ENCODE data around the gene OVAAL. TPM values are rescaled to one million over a fixed set of nuclear protein-coding genes. Genes with fewer than 3 reads are reported as not detected.
A peak's percentile ranks its signal among the peaks of the same experiment; 100 is the strongest.

The OVAAL gene
- total and polyA plus RNA-seq, 9 of the 15 experiments (the other 6 are each of a cell fraction or from before 2014, with no cell fraction given), result 0.04 to 0.18 (median 0.08) TPM; not detected in 4

DNA sequence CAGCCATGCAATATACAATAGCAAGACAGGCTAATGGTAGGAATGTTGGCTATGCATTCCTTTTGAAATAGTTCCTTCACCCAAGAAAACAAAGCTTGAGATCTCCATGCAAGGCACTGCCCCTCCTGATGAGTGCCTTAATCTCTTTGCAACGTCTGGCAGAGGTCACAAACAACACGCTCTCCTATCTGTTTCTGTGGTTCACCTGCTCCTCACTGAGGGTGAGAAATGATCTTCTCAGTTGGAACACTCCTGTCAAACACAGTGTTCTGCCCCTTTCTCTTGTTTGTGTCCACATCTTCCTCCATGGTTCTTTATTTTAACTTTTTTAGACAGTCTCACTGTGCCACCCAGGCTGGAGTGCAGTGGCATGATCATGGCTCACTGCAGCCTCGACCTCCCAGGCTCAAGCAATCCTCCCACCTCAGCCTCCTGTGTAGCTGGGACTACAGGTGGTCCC lies 51.8 kb downstream of the OVAAL start (continued):
- TF ChIP-seq, protein P1, sequence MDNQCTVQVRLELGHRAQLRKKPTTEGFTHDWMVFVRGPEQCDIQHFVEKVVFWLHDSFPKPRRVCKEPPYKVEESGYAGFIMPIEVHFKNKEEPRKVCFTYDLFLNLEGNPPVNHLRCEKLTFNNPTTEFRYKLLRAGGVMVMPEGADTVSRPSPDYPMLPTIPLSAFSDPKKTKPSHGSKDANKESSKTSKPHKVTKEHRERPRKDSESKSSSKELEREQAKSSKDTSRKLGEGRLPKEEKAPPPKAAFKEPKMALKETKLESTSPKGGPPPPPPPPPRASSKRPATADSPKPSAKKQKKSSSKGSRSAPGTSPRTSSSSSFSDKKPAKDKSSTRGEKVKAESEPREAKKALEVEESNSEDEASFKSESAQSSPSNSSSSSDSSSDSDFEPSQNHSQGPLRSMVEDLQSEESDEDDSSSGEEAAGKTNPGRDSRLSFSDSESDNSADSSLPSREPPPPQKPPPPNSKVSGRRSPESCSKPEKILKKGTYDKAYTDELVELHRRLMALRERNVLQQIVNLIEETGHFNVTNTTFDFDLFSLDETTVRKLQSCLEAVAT (IDR thresholded peaks at IDR 0.05), result peak in 1 of 2 experiments; percentile 93; a peak in 2 of 4 replicates
- TF ChIP-seq ZNF316 (IDR thresholded peaks at IDR 0.05), result no peak
- TF ChIP-seq KLF1 (tag; IDR thresholded peaks at IDR 0.05), result peak; percentile 40; the same call in 1 of the 2 replicates
- no peak for TF ChIP-seq HMG20A (CRISPR knock-in tag; conservative IDR thresholded peaks at IDR 0.05)
- TF ChIP-seq SUPT5H (IDR thresholded peaks at IDR 0.05), result no peak
- no peak for TF ChIP-seq NR1H2 (CRISPR knock-in tag; IDR thresholded peaks at IDR 0.05)
- peak; percentile 84 for TF ChIP-seq STAT5A (IDR thresholded peaks at IDR 0.05; ENCODE audit: borderline replicate concordance, low read length)
- TF ChIP-seq ZNF76 (CRISPR knock-in tag; IDR thresholded peaks at IDR 0.05; ENCODE audit: borderline replicate concordance), result 0 out of 2 replicates have a peak, but pooled peaks have one; percentile 11
- TF ChIP-seq FOXA3 (CRISPR knock-in tag; conservative IDR thresholded peaks at IDR 0.05 in 1 of 2, IDR thresholded peaks at IDR 0.05 in 1 of 2), result peak in 1 of 2 experiments; percentile 3; a peak in 2 of 4 replicates
- no peak for TF ChIP-seq HCFC1 (IDR thresholded peaks at IDR 0.05; ENCODE audit: low read depth, low read length)
- TF ChIP-seq ATF1 (CRISPR knock-in tag; IDR thresholded peaks at IDR 0.05), result no peak
- TF ChIP-seq ATF1 (tag; IDR thresholded peaks at IDR 0.05), result no peak
- peak; percentile 60; the same call in 1 of the 2 replicates for TF ChIP-seq CBFB (CRISPR knock-in tag; IDR thresholded peaks at IDR 0.05)
- TF ChIP-seq, protein P2, sequence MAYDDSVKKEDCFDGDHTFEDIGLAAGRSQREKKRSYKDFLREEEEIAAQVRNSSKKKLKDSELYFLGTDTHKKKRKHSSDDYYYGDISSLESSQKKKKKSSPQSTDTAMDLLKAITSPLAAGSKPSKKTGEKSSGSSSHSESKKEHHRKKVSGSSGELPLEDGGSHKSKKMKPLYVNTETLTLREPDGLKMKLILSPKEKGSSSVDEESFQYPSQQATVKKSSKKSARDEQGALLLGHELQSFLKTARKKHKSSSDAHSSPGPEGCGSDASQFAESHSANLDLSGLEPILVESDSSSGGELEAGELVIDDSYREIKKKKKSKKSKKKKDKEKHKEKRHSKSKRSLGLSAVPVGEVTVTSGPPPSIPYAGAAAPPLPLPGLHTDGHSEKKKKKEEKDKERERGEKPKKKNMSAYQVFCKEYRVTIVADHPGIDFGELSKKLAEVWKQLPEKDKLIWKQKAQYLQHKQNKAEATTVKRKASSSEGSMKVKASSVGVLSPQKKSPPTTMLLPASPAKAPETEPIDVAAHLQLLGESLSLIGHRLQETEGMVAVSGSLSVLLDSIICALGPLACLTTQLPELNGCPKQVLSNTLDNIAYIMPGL (CRISPR knock-in tag; IDR thresholded peaks at IDR 0.05), result no peak
- TF ChIP-seq RBFOX2 (IDR thresholded peaks at IDR 0.05; ENCODE audit: low read depth, low read length), result 0 out of 2 replicates have a peak, but pooled peaks have one; percentile 40
- TF ChIP-seq, protein P3, sequence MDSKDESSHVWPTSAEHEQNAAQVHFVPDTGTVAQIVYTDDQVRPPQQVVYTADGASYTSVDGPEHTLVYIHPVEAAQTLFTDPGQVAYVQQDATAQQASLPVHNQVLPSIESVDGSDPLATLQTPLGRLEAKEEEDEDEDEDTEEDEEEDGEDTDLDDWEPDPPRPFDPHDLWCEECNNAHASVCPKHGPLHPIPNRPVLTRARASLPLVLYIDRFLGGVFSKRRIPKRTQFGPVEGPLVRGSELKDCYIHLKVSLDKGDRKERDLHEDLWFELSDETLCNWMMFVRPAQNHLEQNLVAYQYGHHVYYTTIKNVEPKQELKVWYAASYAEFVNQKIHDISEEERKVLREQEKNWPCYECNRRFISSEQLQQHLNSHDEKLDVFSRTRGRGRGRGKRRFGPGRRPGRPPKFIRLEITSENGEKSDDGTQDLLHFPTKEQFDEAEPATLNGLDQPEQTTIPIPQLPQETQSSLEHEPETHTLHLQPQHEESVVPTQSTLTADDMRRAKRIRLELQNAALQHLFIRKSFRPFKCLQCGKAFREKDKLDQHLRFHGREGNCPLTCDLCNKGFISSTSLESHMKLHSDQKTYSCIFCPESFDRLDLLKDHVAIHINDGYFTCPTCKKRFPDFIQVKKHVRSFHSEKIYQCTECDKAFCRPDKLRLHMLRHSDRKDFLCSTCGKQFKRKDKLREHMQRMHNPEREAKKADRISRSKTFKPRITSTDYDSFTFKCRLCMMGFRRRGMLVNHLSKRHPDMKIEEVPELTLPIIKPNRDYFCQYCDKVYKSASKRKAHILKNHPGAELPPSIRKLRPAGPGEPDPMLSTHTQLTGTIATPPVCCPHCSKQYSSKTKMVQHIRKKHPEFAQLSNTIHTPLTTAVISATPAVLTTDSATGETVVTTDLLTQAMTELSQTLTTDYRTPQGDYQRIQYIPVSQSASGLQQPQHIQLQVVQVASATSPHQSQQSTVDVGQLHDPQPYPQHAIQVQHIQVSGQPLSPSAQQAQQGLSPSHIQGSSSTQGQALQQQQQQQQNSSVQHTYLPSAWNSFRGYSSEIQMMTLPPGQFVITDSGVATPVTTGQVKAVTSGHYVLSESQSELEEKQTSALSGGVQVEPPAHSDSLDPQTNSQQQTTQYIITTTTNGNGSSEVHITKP (IDR thresholded peaks at IDR 0.05; ENCODE audit: partially characterized antibody), result peak; percentile 86
- TF ChIP-seq BRD9 (IDR thresholded peaks at IDR 0.05; ENCODE audit: low read depth, partially characterized antibody), result peak; percentile 58
- TF ChIP-seq, protein P4, sequence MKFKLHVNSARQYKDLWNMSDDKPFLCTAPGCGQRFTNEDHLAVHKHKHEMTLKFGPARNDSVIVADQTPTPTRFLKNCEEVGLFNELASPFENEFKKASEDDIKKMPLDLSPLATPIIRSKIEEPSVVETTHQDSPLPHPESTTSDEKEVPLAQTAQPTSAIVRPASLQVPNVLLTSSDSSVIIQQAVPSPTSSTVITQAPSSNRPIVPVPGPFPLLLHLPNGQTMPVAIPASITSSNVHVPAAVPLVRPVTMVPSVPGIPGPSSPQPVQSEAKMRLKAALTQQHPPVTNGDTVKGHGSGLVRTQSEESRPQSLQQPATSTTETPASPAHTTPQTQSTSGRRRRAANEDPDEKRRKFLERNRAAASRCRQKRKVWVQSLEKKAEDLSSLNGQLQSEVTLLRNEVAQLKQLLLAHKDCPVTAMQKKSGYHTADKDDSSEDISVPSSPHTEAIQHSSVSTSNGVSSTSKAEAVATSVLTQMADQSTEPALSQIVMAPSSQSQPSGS (CRISPR knock-in tag; IDR thresholded peaks at IDR 0.05), result no peak
- TF ChIP-seq, protein P5, sequence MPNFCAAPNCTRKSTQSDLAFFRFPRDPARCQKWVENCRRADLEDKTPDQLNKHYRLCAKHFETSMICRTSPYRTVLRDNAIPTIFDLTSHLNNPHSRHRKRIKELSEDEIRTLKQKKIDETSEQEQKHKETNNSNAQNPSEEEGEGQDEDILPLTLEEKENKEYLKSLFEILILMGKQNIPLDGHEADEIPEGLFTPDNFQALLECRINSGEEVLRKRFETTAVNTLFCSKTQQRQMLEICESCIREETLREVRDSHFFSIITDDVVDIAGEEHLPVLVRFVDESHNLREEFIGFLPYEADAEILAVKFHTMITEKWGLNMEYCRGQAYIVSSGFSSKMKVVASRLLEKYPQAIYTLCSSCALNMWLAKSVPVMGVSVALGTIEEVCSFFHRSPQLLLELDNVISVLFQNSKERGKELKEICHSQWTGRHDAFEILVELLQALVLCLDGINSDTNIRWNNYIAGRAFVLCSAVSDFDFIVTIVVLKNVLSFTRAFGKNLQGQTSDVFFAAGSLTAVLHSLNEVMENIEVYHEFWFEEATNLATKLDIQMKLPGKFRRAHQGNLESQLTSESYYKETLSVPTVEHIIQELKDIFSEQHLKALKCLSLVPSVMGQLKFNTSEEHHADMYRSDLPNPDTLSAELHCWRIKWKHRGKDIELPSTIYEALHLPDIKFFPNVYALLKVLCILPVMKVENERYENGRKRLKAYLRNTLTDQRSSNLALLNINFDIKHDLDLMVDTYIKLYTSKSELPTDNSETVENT (CRISPR knock-in tag; IDR thresholded peaks at IDR 0.05), result no peak
